Measurements from ENCODE around the gene PGPEP1.
A peak's percentile ranks its signal among the peaks of the same experiment; 100 is the strongest.
"Not testable (repeated sequence)": the region's sequence is repeated elsewhere in the genome, so short reads cannot be mapped to it uniquely, and the experiment has no call there.

PGPEP1 gene

GRCh38 chr19:18333680-18334079, 6.7 kb upstream of the PGPEP1 start:
- Histone ChIP-seq H3K36me3 (ENCODE audit: control insufficient read depth in 2 of 2, insufficient read depth in 2 of 2, low read length in 2 of 2) (no peaks in the 10 kb centered on the region), H3K4me3 (ENCODE audit: low read length in 2 of 2) (no peak overlapping the region)

DNA sequence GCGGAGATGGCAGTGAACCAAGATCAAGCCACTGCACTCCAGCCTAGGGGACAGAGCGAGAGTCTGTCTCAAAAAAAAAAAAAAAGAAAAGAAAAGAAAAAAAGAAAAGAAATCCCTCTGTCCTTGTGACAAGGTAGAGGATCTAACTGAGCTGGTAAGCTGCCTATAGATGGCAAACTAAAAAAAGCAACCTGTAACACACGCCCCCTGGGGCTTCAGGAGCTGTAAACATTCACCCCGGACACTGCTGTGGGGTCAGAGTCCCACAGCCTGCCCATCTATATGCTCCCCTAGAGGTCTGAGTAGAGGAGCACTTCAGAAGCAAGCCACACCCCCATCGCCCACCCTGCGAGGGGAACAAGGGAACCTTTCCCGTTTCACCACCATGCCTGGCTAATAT, 4.3 kb upstream of the PGPEP1 start:
- no peaks in the 10 kb centered on the region for H3K27me3 ChIP-seq (ENCODE audit: control insufficient read depth in 1 of 2, insufficient read depth in 2 of 2, low read length in 2 of 2)
- H3K9ac ChIP-seq (ENCODE audit: low read length in 2 of 2) = no peak overlapping the region
- H3K9me3 ChIP-seq (ENCODE audit: control insufficient read depth in 2 of 2, low read length in 2 of 2) = no peaks in the 10 kb centered on the region
- no peak overlapping the region for H3K4me3 ChIP-seq (ENCODE audit: low read length in 2 of 2)
- no peaks in the 10 kb centered on the region for H3K36me3 ChIP-seq (ENCODE audit: control insufficient read depth in 2 of 2, insufficient read depth in 2 of 2, low read length in 2 of 2)
- no peak overlapping the region for H3K27ac ChIP-seq (ENCODE audit: low read length)
- peaks cover 15% of the 10 kb centered on the region for H3K4me1 ChIP-seq (ENCODE audit: control insufficient read depth, insufficient read depth, low read length)

More at GRCh38 chr19:18333680-18334079, 6.7 kb upstream of the PGPEP1 start:
- Histone ChIP-seq H3K27me3 (ENCODE audit: control insufficient read depth in 1 of 2, insufficient read depth in 2 of 2, low read length in 2 of 2) (no peaks in the 10 kb centered on the region), H3K4me1 (ENCODE audit: control insufficient read depth, insufficient read depth, low read length) (peaks cover 6% of the 10 kb centered on the region), H3K27ac (ENCODE audit: low read length) (no peak overlapping the region), H3K9ac (ENCODE audit: low read length in 2 of 2) (no peak overlapping the region), H3K9me3 (ENCODE audit: control insufficient read depth in 2 of 2, low read length in 2 of 2) (no peaks in the 10 kb centered on the region)

GRCh38 chr19:18338541-18338940, 1.9 kb upstream of the PGPEP1 start:
- Histone ChIP-seq H3K4me3 (ENCODE audit: low read length in 2 of 2) (no peak overlapping the region), H3K4me1 (ENCODE audit: control insufficient read depth, insufficient read depth, low read length) (peaks cover 24% of the 10 kb centered on the region), H3K9me3 (ENCODE audit: control insufficient read depth in 2 of 2, low read length in 2 of 2) (no peaks in the 10 kb centered on the region), H3K36me3 (ENCODE audit: control insufficient read depth in 2 of 2, insufficient read depth in 2 of 2, low read length in 2 of 2) (no peaks in the 10 kb centered on the region), H3K9ac (ENCODE audit: low read length in 2 of 2) (no peak overlapping the region), H3K27me3 (ENCODE audit: control insufficient read depth in 1 of 2, insufficient read depth in 2 of 2, low read length in 2 of 2) (no peaks in the 10 kb centered on the region), H3K27ac (ENCODE audit: low read length) (no peak overlapping the region)

DNA sequence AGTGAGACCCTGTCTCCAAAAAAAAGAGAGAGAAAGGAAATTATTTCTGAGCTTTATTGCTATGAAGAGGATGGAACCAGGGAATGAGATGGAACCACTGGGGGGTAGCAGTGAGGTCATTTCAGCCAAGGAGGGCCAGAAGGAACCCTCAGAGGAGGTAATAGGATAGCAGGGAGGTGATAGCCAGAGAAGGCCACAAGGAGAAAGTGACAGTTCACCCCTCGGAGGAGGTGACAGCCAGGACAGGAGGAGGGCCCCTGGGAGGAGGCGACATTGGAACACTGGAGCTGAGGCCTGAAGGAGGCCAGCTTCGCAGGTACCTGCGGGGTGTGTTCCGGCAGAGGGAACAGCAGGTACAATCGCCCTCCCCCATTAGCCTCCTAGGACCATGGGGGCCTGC, 675 bp upstream of the PGPEP1 start:
- no peak overlapping the region for H3K27ac ChIP-seq (ENCODE audit: low read length)

GRCh38 chr19:18340990-18341868, 831 bp downstream of the PGPEP1 start:
- no peaks in the 10 kb centered on the region for H3K27me3 ChIP-seq (ENCODE audit: control insufficient read depth in 1 of 2, insufficient read depth in 2 of 2, low read length in 2 of 2)
- peaks cover 26% of the 10 kb centered on the region for H3K4me1 ChIP-seq (ENCODE audit: control insufficient read depth, insufficient read depth, low read length)
- H3K4me3 ChIP-seq (ENCODE audit: low read length in 2 of 2) = peak overlapping the region; percentile 73 to 91
- H3K9me3 ChIP-seq (ENCODE audit: control insufficient read depth in 2 of 2, low read length in 2 of 2) = no peaks in the 10 kb centered on the region
- peak overlapping the region; percentile 53 for H3K27ac ChIP-seq (ENCODE audit: low read length)
- peak overlapping the region; percentile 69 to 72 for H3K9ac ChIP-seq (ENCODE audit: low read length in 2 of 2)
- peaks cover 0 to under 1% of the 10 kb centered on the region in 2 donors for H3K36me3 ChIP-seq (ENCODE audit: control insufficient read depth in 2 of 2, insufficient read depth in 2 of 2, low read length in 2 of 2)

More for the DNA sequence above, 675 bp upstream of the PGPEP1 start:
- Histone ChIP-seq H3K36me3 (ENCODE audit: control insufficient read depth in 2 of 2, insufficient read depth in 2 of 2, low read length in 2 of 2) (no peaks in the 10 kb centered on the region), H3K4me1 (ENCODE audit: control insufficient read depth, insufficient read depth, low read length) (peaks cover 26% of the 10 kb centered on the region), H3K9me3 (ENCODE audit: control insufficient read depth in 2 of 2, low read length in 2 of 2) (no peaks in the 10 kb centered on the region), H3K9ac (ENCODE audit: low read length in 2 of 2) (peak overlapping the region; percentile 47 to 72), H3K27me3 (ENCODE audit: control insufficient read depth in 1 of 2, insufficient read depth in 2 of 2, low read length in 2 of 2) (no peaks in the 10 kb centered on the region), H3K4me3 (ENCODE audit: low read length in 2 of 2) (peak overlapping the region; percentile 73 to 91)

- H3K4me1 ChIP-seq (ENCODE audit: control insufficient read depth, insufficient read depth, low read length) = peaks cover 26% of the 10 kb centered on the region
- no peaks in the 10 kb centered on the region for H3K9me3 ChIP-seq (ENCODE audit: control insufficient read depth in 2 of 2, low read length in 2 of 2)
- H3K9ac ChIP-seq (ENCODE audit: low read length in 2 of 2) = no peak overlapping the region
- H3K36me3 ChIP-seq (ENCODE audit: control insufficient read depth in 2 of 2, insufficient read depth in 2 of 2, low read length in 2 of 2) = peaks cover 0 to 2% of the 10 kb centered on the region in 2 donors
- H3K4me3 ChIP-seq (ENCODE audit: low read length in 2 of 2) = peak overlapping the region in 1 of 2 donors; percentile 3
- H3K27me3 ChIP-seq (ENCODE audit: control insufficient read depth in 1 of 2, insufficient read depth in 2 of 2, low read length in 2 of 2) = no peaks in the 10 kb centered on the region
- H3K27ac ChIP-seq (ENCODE audit: low read length) = no peak overlapping the region
These were observed 1.8 kb downstream of the PGPEP1 start for GRCh38 chr19:18342090-18342632.

DNA sequence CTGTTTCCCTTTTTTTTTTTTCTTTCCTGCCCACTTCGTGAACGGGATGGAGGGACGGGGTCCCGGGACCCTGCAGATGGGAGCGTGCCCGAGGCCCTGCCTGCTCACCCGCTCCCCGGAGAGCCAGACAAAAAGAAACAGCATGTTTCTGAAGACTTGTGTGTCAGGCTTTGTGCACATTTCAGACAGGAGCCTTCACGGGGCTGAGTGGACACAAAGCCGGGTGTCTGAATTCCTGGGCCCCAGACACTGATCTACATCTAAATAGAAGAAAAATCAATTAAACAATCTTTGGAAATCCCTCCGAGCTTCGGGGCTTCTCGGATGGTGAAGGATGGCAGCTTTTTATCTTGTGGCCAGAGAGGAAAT, 4.2 kb downstream of the PGPEP1 start:
- H3K36me3 ChIP-seq (ENCODE audit: control insufficient read depth in 2 of 2, insufficient read depth in 2 of 2, low read length in 2 of 2) = peaks cover 0 to 2% of the 10 kb centered on the region in 2 donors
- no peak overlapping the region for H3K27ac ChIP-seq (ENCODE audit: low read length)
- no peaks in the 10 kb centered on the region for H3K27me3 ChIP-seq (ENCODE audit: control insufficient read depth in 1 of 2, insufficient read depth in 2 of 2, low read length in 2 of 2)
- no peak overlapping the region for H3K4me3 ChIP-seq (ENCODE audit: low read length in 2 of 2)
- no peak overlapping the region for H3K9ac ChIP-seq (ENCODE audit: low read length in 2 of 2)
- no peaks in the 10 kb centered on the region for H3K9me3 ChIP-seq (ENCODE audit: control insufficient read depth in 2 of 2, low read length in 2 of 2)
- peaks cover 26% of the 10 kb centered on the region for H3K4me1 ChIP-seq (ENCODE audit: control insufficient read depth, insufficient read depth, low read length)

GRCh38 chr19:18345296-18345695, 4.9 kb downstream of the PGPEP1 start:
- Histone ChIP-seq H3K27ac (ENCODE audit: low read length) (no peak overlapping the region), H3K9ac (ENCODE audit: low read length in 2 of 2) (no peak overlapping the region), H3K36me3 (ENCODE audit: control insufficient read depth in 2 of 2, insufficient read depth in 2 of 2, low read length in 2 of 2) (peaks cover 0 to 2% of the 10 kb centered on the region in 2 donors), H3K4me1 (ENCODE audit: control insufficient read depth, insufficient read depth, low read length) (peaks cover 19% of the 10 kb centered on the region), H3K4me3 (ENCODE audit: low read length in 2 of 2) (no peak overlapping the region), H3K27me3 (ENCODE audit: control insufficient read depth in 1 of 2, insufficient read depth in 2 of 2, low read length in 2 of 2) (no peaks in the 10 kb centered on the region), H3K9me3 (ENCODE audit: control insufficient read depth in 2 of 2, low read length in 2 of 2) (no peaks in the 10 kb centered on the region)

- Histone ChIP-seq H3K9me3 (ENCODE audit: control insufficient read depth in 2 of 2, low read length in 2 of 2) (no peaks in the 10 kb centered on the region), H3K36me3 (ENCODE audit: control insufficient read depth in 2 of 2, insufficient read depth in 2 of 2, low read length in 2 of 2) (peaks cover 0 to 2% of the 10 kb centered on the region in 2 donors), H3K27ac (ENCODE audit: low read length) (no peak overlapping the region), H3K27me3 (ENCODE audit: control insufficient read depth in 1 of 2, insufficient read depth in 2 of 2, low read length in 2 of 2) (no peaks in the 10 kb centered on the region), H3K4me3 (ENCODE audit: low read length in 2 of 2) (no peak overlapping the region), H3K4me1 (ENCODE audit: control insufficient read depth, insufficient read depth, low read length) (peaks cover 12% of the 10 kb centered on the region), H3K9ac (ENCODE audit: low read length in 2 of 2) (no peak overlapping the region)
These were observed 5.7 kb downstream of the PGPEP1 start for GRCh38 chr19:18346091-18346490.

GRCh38 chr19:18348171-18348570, 7.8 kb downstream of the PGPEP1 start:
- Histone ChIP-seq H3K4me1 (ENCODE audit: control insufficient read depth, insufficient read depth, low read length) (peaks cover 3% of the 10 kb centered on the region), H3K27ac (ENCODE audit: low read length) (no peak overlapping the region), H3K9ac (ENCODE audit: low read length in 2 of 2) (no peak overlapping the region), H3K4me3 (ENCODE audit: low read length in 2 of 2) (no peak overlapping the region), H3K36me3 (ENCODE audit: control insufficient read depth in 2 of 2, insufficient read depth in 2 of 2, low read length in 2 of 2) (peaks cover 0 to 2% of the 10 kb centered on the region in 2 donors), H3K27me3 (ENCODE audit: control insufficient read depth in 1 of 2, insufficient read depth in 2 of 2, low read length in 2 of 2) (no peaks in the 10 kb centered on the region), H3K9me3 (ENCODE audit: control insufficient read depth in 2 of 2, low read length in 2 of 2) (no peaks in the 10 kb centered on the region)

- not testable (repeated sequence) for H3K4me1 ChIP-seq (ENCODE audit: control insufficient read depth, insufficient read depth, low read length); H3K9ac ChIP-seq (ENCODE audit: low read length in 2 of 2); H3K27ac ChIP-seq (ENCODE audit: low read length); H3K9me3 ChIP-seq (ENCODE audit: control insufficient read depth in 2 of 2, low read length in 2 of 2); H3K36me3 ChIP-seq (ENCODE audit: control insufficient read depth in 2 of 2, insufficient read depth in 2 of 2, low read length in 2 of 2); H3K4me3 ChIP-seq (ENCODE audit: low read length in 2 of 2); H3K27me3 ChIP-seq (ENCODE audit: control insufficient read depth in 1 of 2, insufficient read depth in 2 of 2, low read length in 2 of 2)
These were observed 8.5 kb downstream of the PGPEP1 start for GRCh38 chr19:18348818-18349339.

All from stomach smooth muscle (tissue), 2 donors.